IMR-90 (cell line): Measurements from ENCODE around the gene ALDH1L2. TPM values are rescaled to one million over a fixed set of nuclear protein-coding genes. Genes with fewer than 3 reads are reported as not detected.

Source experiments
- ATAC-seq: fragments of 200-7000 bp; cut with Tn5 transposase; 2 replicates; pipeline ENCODE4 v1.9.1; 2020; ENCODE audit warnings: low read depth, mild to moderate bottlenecking, moderate library complexity
- BruUV-seq: library from RNA; stranded (reverse); fragments of 400-500 nt; replicated peaks from 2 replicates; lab custom pipeline; 2021; lab: Mats Ljungman, UMichigan
- CTCF ChIA-PET: fragments of 300-600 bp; formaldehyde crosslinking; extraction: SDS; loops from one replicate; lab custom pipeline; 2021; ENCODE audit warnings: antibody characterized with exemption; lab: Yijun Ruan, JAX
- POLR2A ChIA-PET: fragments of 300-600 bp; sonication (Branson Sonifier 250); formaldehyde crosslinking; loops from one replicate; lab custom pipeline; 2022; ENCODE audit warnings: antibody characterized with exemption; ENCODE audit not compliant: unreplicated experiment; lab: Charles Lee
- DNase-seq: peaks from one replicate; pipeline ENCODE4 v3.0.0; 2013
- H2AFZ ChIP-seq: replicated peaks from 2 replicates; pipeline ENCODE3; 2013; ENCODE audit warnings: low read length, mild to moderate bottlenecking; ENCODE audit not compliant: poor library complexity
- H2AK5ac ChIP-seq: 2 replicates; pipeline ENCODE4 v1.6.1; 2013; ENCODE audit warnings: low read depth, low read length, inconsistent platforms
- H2AK9ac ChIP-seq: replicated peaks from 2 replicates; pipeline ENCODE3; 2013; ENCODE audit warnings: mild to moderate bottlenecking, low read depth, low read length, moderate library complexity; ENCODE audit not compliant: poor library complexity
- H2BK120ac ChIP-seq: 2 replicates; pipeline ENCODE4 v1.6.1; 2013; ENCODE audit warnings: low read depth, low read length, inconsistent platforms
- H2BK15ac ChIP-seq: 3 replicates; pipeline ENCODE4 v1.6.1; 2013; ENCODE audit warnings: low read depth, low read length, inconsistent platforms
- H2BK20ac ChIP-seq: 2 replicates; pipeline ENCODE4 v1.6.1; 2013; ENCODE audit warnings: low read depth, mild to moderate bottlenecking, inconsistent platforms, low read length, moderate library complexity
- H2BK5ac ChIP-seq: 2 replicates; pipeline ENCODE4 v1.6.1; 2013; ENCODE audit warnings: mild to moderate bottlenecking, low read depth, low read length, inconsistent platforms; ENCODE audit not compliant: poor library complexity, severe bottlenecking
- H3K14ac ChIP-seq: replicated peaks from 2 replicates; pipeline ENCODE4 v1.6.1; 2013; ENCODE audit warnings: low read depth, low read length, inconsistent platforms
- H3K18ac ChIP-seq: 2 replicates; pipeline ENCODE4 v1.6.1; 2013; ENCODE audit warnings: low read depth, low read length, control low read depth
- H3K23ac ChIP-seq: 2 replicates; pipeline ENCODE4 v1.6.1; 2013; ENCODE audit warnings: low read depth, low read length, inconsistent platforms
- H3K27ac ChIP-seq: 2 replicates; pipeline ENCODE4 v1.5.1; 2013; ENCODE audit warnings: mild to moderate bottlenecking, control low read depth, low read length; ENCODE audit not compliant: insufficient read depth
- H3K27me3 ChIP-seq: 2 replicates; pipeline ENCODE4 v1.6.1; 2013; ENCODE audit warnings: low read length; ENCODE audit not compliant: control insufficient read depth, insufficient read depth
- H3K36me3 ChIP-seq: 2 replicates; pipeline ENCODE4 v1.6.1; 2013; ENCODE audit warnings: low read length, mixed read lengths; ENCODE audit not compliant: control insufficient read depth, insufficient read depth
- H3K4ac ChIP-seq: 2 replicates; pipeline ENCODE4 v1.6.1; 2013; ENCODE audit warnings: low read depth, low read length, inconsistent platforms
- H3K4me1 ChIP-seq: 2 replicates; pipeline ENCODE4 v1.6.1; 2013; ENCODE audit warnings: low read length, mixed read lengths; ENCODE audit not compliant: control insufficient read depth, insufficient read depth
- H3K4me2 ChIP-seq: 2 replicates; pipeline ENCODE4 v1.6.1; 2013; ENCODE audit warnings: low read depth, mild to moderate bottlenecking, control low read depth, low read length, moderate library complexity
- H3K4me3 ChIP-seq: 2 replicates; pipeline ENCODE4 v1.5.1; 2013; ENCODE audit warnings: low read depth, mild to moderate bottlenecking, control low read depth, low read length, moderate library complexity; ENCODE audit not compliant: insufficient read depth
- H3K56ac ChIP-seq: 2 replicates; pipeline ENCODE4 v1.6.1; 2013; ENCODE audit warnings: low read length, inconsistent platforms; ENCODE audit not compliant: insufficient read depth; ENCODE audit errors: extremely low read depth
- H3K79me1 ChIP-seq, 2 experiments: 2 replicates each; pipeline ENCODE4 v1.6.1; 2013; ENCODE audit warnings: low read length in 2 of 2, inconsistent platforms in 1 of 2, low read depth in 1 of 2
- H3K9ac ChIP-seq: 2 replicates; pipeline ENCODE4 v1.6.1; 2013; ENCODE audit warnings: low read depth, low read length, control low read depth
- H3K9me1 ChIP-seq: 2 replicates; pipeline ENCODE4 v1.6.1; 2013; ENCODE audit warnings: low read length, inconsistent platforms; ENCODE audit not compliant: insufficient read depth
- H3K9me3 ChIP-seq: 2 replicates; pipeline ENCODE4 v1.6.1; 2013; ENCODE audit warnings: low read length; ENCODE audit not compliant: control insufficient read depth, insufficient read depth
- H4K20me1 ChIP-seq: 2 replicates; pipeline ENCODE4 v1.6.1; 2013; ENCODE audit warnings: low read length, inconsistent platforms; ENCODE audit not compliant: insufficient read depth
- H4K5ac ChIP-seq: 2 replicates; pipeline ENCODE4 v1.6.1; 2013; ENCODE audit warnings: mild to moderate bottlenecking, low read depth, low read length, control low read depth
- H4K8ac ChIP-seq, 2 experiments: 2 replicates each; pipeline ENCODE4 v1.6.1; 2013; ENCODE audit warnings: low read depth in 2 of 2, low read length in 2 of 2, control low read depth in 1 of 2, inconsistent platforms in 1 of 2
- H4K91ac ChIP-seq: 2 replicates; pipeline ENCODE4 v1.6.1; 2013; ENCODE audit warnings: low read depth, low read length, inconsistent platforms; ENCODE audit not compliant: insufficient read depth
- WGBS, 2 experiments: methylation state at CpG; one replicate each; pipeline versions ENCODE4 v1.1.5 to v1.1.7; 2013; ENCODE audit warnings: missing lambda C conversion rate in 2 of 2; ENCODE audit not compliant: insufficient read length in 1 of 2; ENCODE audit errors: extremely low coverage in 2 of 2; 5-methylcytosine and 5-hydroxymethylcytosine counted together
- dilution Hi-C: fragments of 300-500 bp; cut with HindIII; formaldehyde crosslinking; loops from one replicate; pipeline ENCODE4 v1.14.3; 2018; ENCODE audit warnings: low sequenced_read_pairs; ENCODE audit not compliant: unreplicated experiment
- in situ Hi-C: fragments of 300-500 bp; cut with MboI; formaldehyde crosslinking; loops from 3 replicates; pipeline ENCODE4 v1.14.3; 2019; ENCODE audit warnings: low sequenced_read_pairs, inconsistent platforms, mixed read lengths
- intact Hi-C: fragments of 100-400 bp; cut with micrococcal nuclease; formaldehyde crosslinking; loops from 2 replicates; pipeline ENCODE4 v1.10.0; 2022
- polyA plus RNA-seq, 3 experiments: library from polyadenylated mRNA; depleted of rRNA; stranded (reverse); fragments of >200 nt; gene quantifications; 2 replicates each; pipeline ENCODE4 v1.2.3, GENCODE V29; 2012; ENCODE audit warnings: low replicate concordance in 1 of 3
- total RNA-seq: library from RNA; depleted of rRNA; stranded (reverse); fragments of >200 nt; gene quantifications from 2 replicates; pipeline ENCODE4 v1.2.3, GENCODE V29; 2012
- TF ChIP-seq, protein P1 (sequence below): fragments of 150-350 bp; IDR thresholded peaks from 2 replicates; pipeline ENCODE4 v1.6.1; 2017; ENCODE audit warnings: mild to moderate bottlenecking, antibody characterized with exemption, low read length, low read depth
- TF ChIP-seq, protein P2 (sequence below): fragments of 150-350 bp; IDR thresholded peaks from 2 replicates; pipeline ENCODE4 v1.6.1; 2016; ENCODE audit warnings: low read depth, mild to moderate bottlenecking, low read length, moderate library complexity, borderline replicate concordance

ALDH1L2 gene
- total and polyA plus RNA-seq, 2 of the 4 experiments (the other 2 are of a cell fraction) = 21.1 to 22.8 TPM

DNA sequence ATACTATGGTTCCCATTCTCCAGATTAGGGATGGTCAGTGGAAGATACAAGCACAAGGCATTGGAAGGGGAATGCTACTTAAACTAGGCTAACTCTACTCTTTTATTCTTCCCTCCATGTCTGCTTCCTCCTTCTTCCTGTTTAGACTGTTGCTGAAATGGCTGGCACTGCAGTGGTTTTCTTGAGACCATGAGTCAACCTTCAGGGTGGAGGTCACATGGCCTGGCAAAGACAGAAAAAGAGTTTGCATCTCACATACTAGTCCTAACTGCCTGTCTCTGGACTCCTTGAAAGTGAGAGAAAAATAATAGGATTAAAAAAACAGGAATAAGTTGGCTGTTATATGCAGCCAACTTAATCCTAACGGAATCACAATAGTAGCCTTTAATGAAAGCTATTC is 37.0 kb downstream of the ALDH1L2 start:
- dilution Hi-C loops = no loop called here
- H3K14ac ChIP-seq = no peak overlapping the region

More for the DNA sequence above, 37.0 kb downstream of the ALDH1L2 start:
- H2BK5ac ChIP-seq = no peak overlapping the region
- H2BK120ac ChIP-seq = no peak overlapping the region
- no peaks in the 10 kb centered on the region for H3K4me1 ChIP-seq
- ATAC-seq = no peak
- no peak overlapping the region for H2AK9ac ChIP-seq
- H3K27ac ChIP-seq = no peak overlapping the region
- H4K8ac ChIP-seq = no peak overlapping the region
- H3K4me2 ChIP-seq = no peak overlapping the region
- no peak overlapping the region for H3K23ac ChIP-seq
- H3K18ac ChIP-seq = no peak overlapping the region
- H2BK20ac ChIP-seq = no peak overlapping the region
- H3K9ac ChIP-seq = no peak overlapping the region
- no peaks in the 10 kb centered on the region for H3K9me3 ChIP-seq
- H3K4me3 ChIP-seq = no peak overlapping the region
- BruUV-seq = no TSS peak
- no peak overlapping the region for H3K4ac ChIP-seq
- peaks cover 27% of the 10 kb centered on the region for H3K36me3 ChIP-seq
- H4K91ac ChIP-seq = no peak overlapping the region
- H2BK15ac ChIP-seq = no peak overlapping the region
- no CpG with 5 or more reads among the region's 1 CpG for WGBS, 2 experiments
- H2AFZ ChIP-seq = no peak overlapping the region
- POLR2A ChIA-PET = no interaction called here
- no peak for DNase-seq
- TF ChIP-seq, protein P1, sequence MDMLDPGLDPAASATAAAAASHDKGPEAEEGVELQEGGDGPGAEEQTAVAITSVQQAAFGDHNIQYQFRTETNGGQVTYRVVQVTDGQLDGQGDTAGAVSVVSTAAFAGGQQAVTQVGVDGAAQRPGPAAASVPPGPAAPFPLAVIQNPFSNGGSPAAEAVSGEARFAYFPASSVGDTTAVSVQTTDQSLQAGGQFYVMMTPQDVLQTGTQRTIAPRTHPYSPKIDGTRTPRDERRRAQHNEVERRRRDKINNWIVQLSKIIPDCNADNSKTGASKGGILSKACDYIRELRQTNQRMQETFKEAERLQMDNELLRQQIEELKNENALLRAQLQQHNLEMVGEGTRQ = 0 out of 2 replicates have a peak, but pooled peaks have one; percentile 6
- TF ChIP-seq, protein P2, sequence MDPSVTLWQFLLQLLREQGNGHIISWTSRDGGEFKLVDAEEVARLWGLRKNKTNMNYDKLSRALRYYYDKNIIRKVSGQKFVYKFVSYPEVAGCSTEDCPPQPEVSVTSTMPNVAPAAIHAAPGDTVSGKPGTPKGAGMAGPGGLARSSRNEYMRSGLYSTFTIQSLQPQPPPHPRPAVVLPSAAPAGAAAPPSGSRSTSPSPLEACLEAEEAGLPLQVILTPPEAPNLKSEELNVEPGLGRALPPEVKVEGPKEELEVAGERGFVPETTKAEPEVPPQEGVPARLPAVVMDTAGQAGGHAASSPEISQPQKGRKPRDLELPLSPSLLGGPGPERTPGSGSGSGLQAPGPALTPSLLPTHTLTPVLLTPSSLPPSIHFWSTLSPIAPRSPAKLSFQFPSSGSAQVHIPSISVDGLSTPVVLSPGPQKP = no peak
- intact Hi-C loops (no loop called here), in situ Hi-C loops (no loop called here)
- H3K27me3 ChIP-seq = no peaks in the 10 kb centered on the region
- H3K79me1 ChIP-seq = no peaks in the 10 kb centered on the region; a peak in 1 of 4 replicates
- CTCF ChIA-PET = no interaction called here
- H4K5ac ChIP-seq = no peak overlapping the region
- H4K20me1 ChIP-seq = no peaks in the 10 kb centered on the region
- H3K9me1 ChIP-seq = no peaks in the 10 kb centered on the region
- H3K56ac ChIP-seq = no peak overlapping the region
- no peak overlapping the region for H2AK5ac ChIP-seq
